COLO668 (cell line): ENCODE measurements around the gene GFAP.

Experiments
- DNase-seq: peaks from one replicate; lab custom pipeline; 2025; ENCODE audit not compliant: unreplicated experiment; lab: John Stamatoyannopoulos, UW

Gene GFAP

DNA sequence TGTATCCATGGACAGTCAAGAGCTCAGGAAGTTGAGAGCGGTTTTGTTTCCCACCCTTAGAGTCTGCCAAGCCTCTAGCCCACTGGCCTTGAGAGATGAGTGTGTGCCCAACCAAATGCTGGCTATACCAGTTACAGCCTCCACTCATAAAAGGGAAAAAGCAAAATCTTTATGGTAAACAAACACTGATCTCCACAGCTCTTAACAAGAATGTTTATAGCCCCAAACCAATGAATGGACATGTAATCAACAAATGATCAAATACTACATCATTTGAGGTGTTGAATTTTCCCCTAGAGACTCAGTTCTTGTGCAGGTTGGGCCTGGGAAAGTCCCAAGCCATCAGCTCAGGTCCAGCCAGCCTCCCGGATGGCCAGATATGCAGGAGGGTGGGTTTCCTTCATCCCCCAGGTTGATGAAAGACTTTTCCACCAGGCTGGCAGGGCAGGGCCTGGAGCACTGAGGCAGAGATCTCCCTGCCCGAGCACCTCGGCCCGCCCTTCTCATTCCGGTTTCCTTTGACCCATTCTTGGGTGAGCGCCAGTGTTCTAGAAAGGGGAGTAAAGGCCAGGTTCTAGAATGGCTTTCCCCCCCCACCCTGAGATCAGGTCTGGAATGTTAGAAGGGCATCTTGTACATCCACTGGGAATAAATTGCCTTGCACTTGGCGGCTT, 12.2 kb downstream of the GFAP start:
- DNase-seq = no peak

DNA sequence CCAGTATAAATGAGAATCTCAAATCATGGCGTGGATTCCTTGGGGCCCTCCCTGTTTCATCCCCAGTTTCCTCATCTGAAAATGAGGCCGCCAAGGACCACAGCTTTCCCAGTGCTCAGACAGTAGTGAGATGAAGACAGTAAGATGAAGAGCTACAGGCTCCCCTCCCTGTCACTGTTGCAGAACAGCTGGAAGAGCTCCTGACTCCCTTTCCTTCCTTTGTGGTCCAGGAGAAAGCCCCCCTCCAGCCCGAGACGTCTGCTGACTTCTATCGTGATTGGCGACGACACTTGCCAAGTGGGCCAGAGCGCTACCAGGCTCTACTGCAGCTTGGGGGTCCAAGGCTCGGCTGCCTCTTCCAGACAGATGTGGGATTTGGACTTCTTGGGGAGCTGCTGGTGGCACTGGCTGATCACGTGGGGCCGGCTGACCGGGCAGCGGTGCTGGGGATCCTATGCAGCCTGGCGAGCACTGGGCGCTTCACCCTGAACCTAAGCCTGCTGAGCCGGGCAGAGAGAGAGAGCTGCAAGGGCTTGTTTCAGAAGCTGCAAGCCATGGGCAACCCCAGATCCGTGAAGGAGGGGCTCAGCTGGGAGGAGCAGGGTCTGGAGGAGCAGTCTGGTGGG, 13.1 kb downstream of the GFAP start:
- DNase-seq = no peak

GRCh38 chr17:44901411-44901921, 13.8 kb downstream of the GFAP start:
- DNase-seq = peak; percentile 16

- DNase-seq = no peak
Observed at GRCh38 chr17:44900894-44901293, 14.4 kb downstream of the GFAP start.

DNA sequence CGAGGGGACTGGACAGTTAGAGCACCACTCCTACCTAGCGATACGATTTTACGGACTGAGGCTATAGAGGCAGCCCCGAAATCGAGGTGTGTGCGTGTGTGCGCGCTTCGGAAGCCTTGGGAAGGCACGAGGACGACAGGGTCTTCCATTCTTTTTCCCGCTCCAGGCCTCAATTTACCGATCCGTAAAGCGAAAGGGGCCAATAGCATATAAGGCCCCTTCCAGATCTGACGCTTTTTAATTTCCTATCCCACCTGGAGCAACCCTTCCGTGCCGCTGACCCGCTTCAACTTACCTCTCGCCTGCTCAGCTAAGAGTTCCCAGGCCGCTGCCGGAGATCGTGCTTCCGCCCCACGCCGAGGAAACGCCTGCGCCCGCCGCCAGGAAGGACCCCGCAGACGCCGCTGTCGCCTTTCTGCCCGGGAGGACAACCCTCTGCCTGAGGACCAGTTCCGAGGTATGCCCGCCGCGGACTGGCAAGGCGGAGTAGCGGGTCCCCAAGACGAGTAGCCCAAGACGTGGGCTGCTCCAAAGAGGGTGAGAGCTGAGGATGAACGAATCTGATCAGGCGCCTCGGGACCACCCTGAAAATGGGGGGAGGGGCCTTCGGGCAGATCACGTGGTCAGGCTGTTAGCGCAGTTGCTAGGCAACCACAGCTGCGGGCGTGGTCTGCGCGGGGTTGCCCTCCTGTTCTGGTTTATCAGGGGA, 16.1 kb downstream of the GFAP start, which contains the start of gene EFTUD2:
TSS of gene EFTUD2 (minus strand) at position 372 of the 709 bp plus-strand sequence. CDS start 4,924 bp downstream, outside the sequence.
- DNase-seq = peak; percentile 87

DNA sequence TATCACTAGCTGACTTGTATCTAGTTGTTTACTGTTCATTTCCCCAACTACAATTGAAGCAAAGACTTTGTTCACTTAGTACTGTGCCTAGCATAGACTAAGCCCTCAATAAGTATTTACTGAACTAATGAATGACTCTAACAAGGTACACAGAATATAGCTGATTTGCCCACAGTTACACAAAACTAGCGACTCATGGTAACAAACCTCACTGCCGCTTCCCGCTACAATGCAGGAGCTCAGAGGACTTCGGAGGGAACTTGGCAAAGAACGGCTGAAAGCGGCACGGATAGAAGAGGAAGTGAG, 16.6 kb downstream of the GFAP start:
- no peak for DNase-seq

DNA sequence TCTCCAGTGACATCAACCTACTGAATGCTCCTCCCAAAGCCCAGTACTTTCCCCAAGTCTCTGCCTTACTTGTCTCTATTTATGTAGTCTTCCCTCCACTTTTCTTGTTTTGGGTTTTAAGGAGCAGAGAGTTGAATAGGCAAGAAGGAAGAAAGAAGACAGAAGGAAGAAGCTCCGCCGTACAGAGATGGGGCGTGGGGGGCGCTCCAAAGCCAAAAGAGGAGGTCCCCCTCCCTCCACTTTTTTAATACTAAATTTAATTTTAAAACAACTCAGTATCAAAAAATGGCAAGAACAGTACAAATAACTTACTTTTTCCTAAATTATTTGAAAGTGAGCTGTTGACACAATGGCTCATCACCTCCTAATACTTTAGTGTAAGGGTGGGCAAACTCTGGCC, 20.7 kb downstream of the GFAP start:
- no peak for DNase-seq

DNA sequence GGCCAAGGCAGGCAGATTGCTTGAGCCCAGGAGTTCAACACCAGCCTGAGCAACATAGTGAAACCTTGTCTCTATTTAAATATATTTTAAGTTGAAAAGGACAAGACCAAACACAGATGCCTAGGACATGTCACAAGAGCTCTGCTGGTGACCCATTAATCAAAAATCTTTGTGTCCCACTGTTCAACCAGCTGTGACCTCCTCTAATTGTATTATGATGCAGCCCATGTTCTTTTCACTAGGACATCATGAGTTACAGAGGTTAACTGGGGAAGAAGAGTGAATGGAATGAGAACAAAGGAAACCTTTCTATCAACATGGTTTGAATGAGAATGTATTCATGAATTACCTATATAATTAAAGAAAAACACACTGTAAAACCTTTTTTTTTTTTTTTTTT, 23.1 kb downstream of the GFAP start:
- DNase-seq = no peak

DNA sequence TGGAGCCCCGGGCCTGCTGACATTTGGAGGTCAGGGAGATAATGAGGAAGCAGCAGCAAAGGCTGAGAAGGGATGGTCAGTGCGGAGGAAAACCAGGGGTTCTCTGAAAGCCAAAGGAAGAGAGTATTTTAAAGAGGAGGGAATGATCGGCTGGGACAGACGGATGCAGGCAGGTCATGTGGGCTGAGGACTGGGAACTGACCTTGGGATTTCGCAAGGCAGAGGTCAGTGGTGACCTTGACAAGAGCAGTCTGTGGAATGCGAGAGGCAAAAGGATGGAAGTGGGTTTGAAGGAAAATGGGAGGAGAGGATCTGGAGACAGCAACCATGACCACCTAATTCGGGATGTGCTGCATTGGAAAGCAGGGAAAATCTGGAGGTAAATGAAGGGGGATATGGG, 26.3 kb downstream of the GFAP start:
- DNase-seq = no peak

- DNase-seq = no peak
Observed at GRCh38 chr17:44887971-44888954, 27.0 kb downstream of the GFAP start.

- no peak for DNase-seq
Observed at GRCh38 chr17:44887016-44887415, 28.3 kb downstream of the GFAP start.

GRCh38 chr17:44884941-44885340, 30.4 kb downstream of the GFAP start:
- DNase-seq = no peak

GRCh38 chr17:44881145-44881544, 34.2 kb downstream of the GFAP start:
- DNase-seq = no peak

DNA sequence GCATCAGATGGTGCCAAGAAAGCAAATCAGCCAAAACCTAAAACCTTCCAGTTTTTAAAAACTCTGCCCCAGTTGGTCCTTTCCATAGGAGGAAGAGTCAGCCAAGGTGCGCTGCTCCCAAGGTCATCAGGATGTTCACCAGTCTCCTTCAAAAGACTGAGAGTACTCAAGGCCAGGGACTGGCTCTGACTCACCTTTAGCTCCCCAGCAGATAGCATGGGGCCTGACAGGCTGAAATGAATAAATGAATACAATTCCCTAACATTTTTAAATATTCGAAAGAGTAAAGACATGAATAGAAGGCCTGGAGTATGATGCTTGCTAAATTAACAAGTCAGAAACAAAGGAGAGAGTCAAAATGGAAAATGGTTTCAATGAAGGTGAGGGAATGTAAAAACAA, 35.2 kb downstream of the GFAP start:
- no peak for DNase-seq

DNA sequence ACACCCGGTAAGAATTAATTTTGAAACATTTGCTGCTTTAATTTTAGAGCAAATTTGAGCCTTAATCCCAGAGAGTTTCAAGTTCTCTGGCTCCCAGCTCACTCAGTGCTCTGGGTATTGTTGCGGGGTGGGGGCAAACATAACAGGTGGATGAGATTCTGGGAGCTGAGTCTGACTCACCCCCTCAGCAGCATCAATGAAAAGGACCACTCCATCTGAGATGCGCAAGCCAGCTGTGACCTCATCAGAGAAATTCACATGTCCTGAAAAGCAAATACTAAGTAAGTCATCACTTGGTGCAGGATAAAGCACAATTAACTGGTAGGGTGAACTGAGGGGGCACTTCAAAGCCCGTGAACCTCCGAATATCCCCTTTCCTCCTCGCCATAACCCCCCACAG, 35.9 kb downstream of the GFAP start:
- DNase-seq = no peak

- DNase-seq = peak; percentile 3
Observed at GRCh38 chr17:44878627-44879221, 36.6 kb downstream of the GFAP start.

- DNase-seq = no peak
Observed at GRCh38 chr17:44877121-44877520, 38.2 kb downstream of the GFAP start.

DNA sequence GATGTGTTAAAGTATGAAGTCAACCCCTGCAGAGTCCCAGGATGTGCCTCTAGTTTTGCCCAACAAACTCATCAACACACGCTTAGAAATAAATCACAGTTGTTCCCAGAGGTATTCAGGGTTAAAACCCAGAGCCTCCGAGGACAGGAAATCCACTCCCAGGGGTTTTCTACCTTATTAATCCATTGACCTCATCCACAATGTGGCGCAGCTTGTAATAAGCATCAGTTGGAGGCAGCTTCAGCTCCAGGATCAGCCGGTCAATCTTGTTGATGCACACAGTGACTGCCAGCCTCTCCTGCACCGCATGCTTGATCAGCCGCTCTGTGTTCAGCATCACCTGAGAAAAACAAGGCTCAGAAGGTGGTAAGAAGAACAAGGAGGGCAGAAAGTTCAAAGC, 39.5 kb downstream of the GFAP start:
- DNase-seq = no peak

DNA sequence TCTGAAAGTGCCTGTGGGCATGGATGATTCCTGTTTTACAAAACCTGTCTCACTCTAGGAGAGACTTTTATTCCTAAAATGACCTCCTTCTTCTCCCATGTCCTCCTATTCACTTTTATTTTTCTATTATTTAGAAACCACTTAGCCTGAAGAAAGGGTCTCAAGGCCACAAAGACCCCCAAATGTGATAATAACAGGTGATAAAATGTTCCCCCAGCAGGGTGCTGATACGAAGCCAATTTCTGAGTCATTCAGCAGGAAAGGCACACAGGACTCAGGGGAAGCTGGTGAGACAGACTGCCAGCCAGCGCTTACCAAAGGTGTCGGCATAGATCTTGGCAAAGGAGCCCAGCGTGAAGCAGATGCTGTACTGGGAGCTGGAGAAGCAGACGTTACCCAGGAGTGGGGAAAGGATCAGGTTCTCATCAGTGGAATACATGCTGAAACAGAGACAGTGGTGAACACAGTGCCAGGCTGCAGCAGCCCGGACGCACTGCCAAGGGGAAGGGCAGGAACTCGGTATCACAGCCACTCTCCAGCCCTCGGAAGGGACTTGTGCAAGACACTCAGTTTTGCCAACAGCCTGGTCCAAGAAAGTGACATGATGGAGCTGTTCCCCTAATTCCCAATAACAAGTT, 43.0 kb downstream of the GFAP start:
- no peak for DNase-seq

- DNase-seq = no peak
Observed at GRCh38 chr17:44871556-44871955, 43.7 kb downstream of the GFAP start.
